ENCODE data around the gene OR52K1. TPM values are rescaled to one million over a fixed set of nuclear protein-coding genes. Genes with fewer than 3 reads are reported as not detected.
"Not testable (repeated sequence)": the region's sequence is repeated elsewhere in the genome, so short reads cannot be mapped to it uniquely, and the experiment has no call there.

OR52K1 gene
- total RNA-seq, 1 donor from 2014 or later: 0.20 TPM

GRCh38 chr11:4480577-4481239 is 1.7 kb upstream of the OR52K1 start:
- Histone ChIP-seq H3K4me1 (ENCODE audit: insufficient read depth, low read length) (no peaks in the 10 kb centered on the region), H3K9me3 (ENCODE audit: insufficient read depth, low read depth, low read length) (no peaks in the 10 kb centered on the region), H3K4me3 (ENCODE audit: insufficient read depth, low read depth, low read length) (no peak overlapping the region), H3K79me2 (ENCODE audit: insufficient read depth, low read length) (no peaks in the 10 kb centered on the region), H3K27me3 (ENCODE audit: insufficient read depth, low read length) (peaks cover 2% of the 10 kb centered on the region), H3K36me3 (ENCODE audit: insufficient read depth, low read length) (no peaks in the 10 kb centered on the region), H3K4me2 (ENCODE audit: low read length) (peak overlapping the region; percentile 27), H3K9ac (ENCODE audit: low read length) (no peak overlapping the region), H4K20me1 (ENCODE audit: insufficient read depth, low read length) (no peaks in the 10 kb centered on the region), H2AFZ (ENCODE audit: low read depth, low read length) (no peak overlapping the region), H3K27ac (ENCODE audit: low read depth, low read length) (no peak overlapping the region)
- DNase-seq (ENCODE audit: low read depth): peak; percentile 10
- Mint-ChIP-seq H3K4me3 (ENCODE audit: unreplicated experiment) (no peak overlapping the region), H3K4me1 (ENCODE audit: low read depth, unreplicated experiment) (peaks cover 17% of the 10 kb centered on the region), H3K27ac (ENCODE audit: unreplicated experiment) (peak overlapping the region; percentile 70), H3K27me3 (ENCODE audit: low read depth, unreplicated experiment) (no peaks in the 10 kb centered on the region), H3K9me3 (ENCODE audit: unreplicated experiment) (no peaks in the 10 kb centered on the region), H3K36me3 (ENCODE audit: low read depth, unreplicated experiment) (no peaks in the 10 kb centered on the region)
- TF ChIP-seq EZH2 (IDR thresholded peaks at IDR 0.05; ENCODE audit: insufficient read depth, low read length) (no peak), CTCF (IDR thresholded peaks at IDR 0.05; ENCODE audit: insufficient read depth, low read depth, low read length) (no peak)
- no peak for FAIRE-seq

GRCh38 chr11:4481240-4481582 is 1.2 kb upstream of the OR52K1 start:
- H3K36me3 Mint-ChIP-seq (ENCODE audit: low read depth, unreplicated experiment): no peaks in the 10 kb centered on the region
- Histone ChIP-seq H4K20me1 (ENCODE audit: insufficient read depth, low read length) (no peaks in the 10 kb centered on the region), H3K27ac (ENCODE audit: low read depth, low read length) (no peak overlapping the region), H3K36me3 (ENCODE audit: insufficient read depth, low read length) (no peaks in the 10 kb centered on the region), H3K4me3 (ENCODE audit: insufficient read depth, low read depth, low read length) (no peak overlapping the region), H3K9me3 (ENCODE audit: insufficient read depth, low read depth, low read length) (no peaks in the 10 kb centered on the region), H2AFZ (ENCODE audit: low read depth, low read length) (no peak overlapping the region), H3K27me3 (ENCODE audit: insufficient read depth, low read length) (peaks cover 2% of the 10 kb centered on the region), H3K79me2 (ENCODE audit: insufficient read depth, low read length) (no peaks in the 10 kb centered on the region), H3K4me2 (ENCODE audit: low read length) (no peak overlapping the region), H3K9ac (ENCODE audit: low read length) (no peak overlapping the region), H3K4me1 (ENCODE audit: insufficient read depth, low read length) (no peaks in the 10 kb centered on the region)
- FAIRE-seq (no peak), DNase-seq (ENCODE audit: low read depth) (no peak)
- H3K4me1 Mint-ChIP-seq (ENCODE audit: low read depth, unreplicated experiment): peaks cover 17% of the 10 kb centered on the region
- no peaks in the 10 kb centered on the region for H3K27me3 Mint-ChIP-seq (ENCODE audit: low read depth, unreplicated experiment)
- no peaks in the 10 kb centered on the region for H3K9me3 Mint-ChIP-seq (ENCODE audit: unreplicated experiment)
- TF ChIP-seq CTCF (IDR thresholded peaks at IDR 0.05; ENCODE audit: insufficient read depth, low read depth, low read length) (no peak), EZH2 (IDR thresholded peaks at IDR 0.05; ENCODE audit: insufficient read depth, low read length) (no peak)
- peak overlapping the region; percentile 70 for H3K27ac Mint-ChIP-seq (ENCODE audit: unreplicated experiment)
- H3K4me3 Mint-ChIP-seq (ENCODE audit: unreplicated experiment): no peak overlapping the region

- H3K36me3 ChIP-seq (ENCODE audit: insufficient read depth, low read length): no peaks in the 10 kb centered on the region
- Mint-ChIP-seq H3K4me3 (ENCODE audit: unreplicated experiment) (no peak overlapping the region), H3K4me1 (ENCODE audit: low read depth, unreplicated experiment) (peaks cover 17% of the 10 kb centered on the region), H3K9me3 (ENCODE audit: unreplicated experiment) (no peaks in the 10 kb centered on the region), H3K36me3 (ENCODE audit: low read depth, unreplicated experiment) (peaks cover 2% of the 10 kb centered on the region), H3K27ac (ENCODE audit: unreplicated experiment) (no peak overlapping the region), H3K27me3 (ENCODE audit: low read depth, unreplicated experiment) (peaks cover 3% of the 10 kb centered on the region)
- H3K27me3 ChIP-seq (ENCODE audit: insufficient read depth, low read length): peaks cover 2% of the 10 kb centered on the region
- H3K9ac ChIP-seq (ENCODE audit: low read length): no peak overlapping the region
- H3K4me1 ChIP-seq (ENCODE audit: insufficient read depth, low read length): no peaks in the 10 kb centered on the region
- no peak overlapping the region for H3K27ac ChIP-seq (ENCODE audit: low read depth, low read length)
- H3K9me3 ChIP-seq (ENCODE audit: insufficient read depth, low read depth, low read length): no peaks in the 10 kb centered on the region
- no peaks in the 10 kb centered on the region for H3K79me2 ChIP-seq (ENCODE audit: insufficient read depth, low read length)
- no peak overlapping the region for H2AFZ ChIP-seq (ENCODE audit: low read depth, low read length)
- TF ChIP-seq EZH2 (IDR thresholded peaks at IDR 0.05; ENCODE audit: insufficient read depth, low read length) (no peak), CTCF (IDR thresholded peaks at IDR 0.05; ENCODE audit: insufficient read depth, low read depth, low read length) (no peak)
- FAIRE-seq (no peak), DNase-seq (ENCODE audit: low read depth) (no peak)
- no peak overlapping the region for H3K4me3 ChIP-seq (ENCODE audit: insufficient read depth, low read depth, low read length)
- no peaks in the 10 kb centered on the region for H4K20me1 ChIP-seq (ENCODE audit: insufficient read depth, low read length)
- no peak overlapping the region for H3K4me2 ChIP-seq (ENCODE audit: low read length)
Observed at GRCh38 chr11:4484310-4484709, 1.9 kb downstream of the OR52K1 start.

GRCh38 chr11:4491405-4491804 is 9.0 kb downstream of the OR52K1 start:
- not testable (repeated sequence) for H2AFZ ChIP-seq (ENCODE audit: low read depth, low read length); H3K79me2 ChIP-seq (ENCODE audit: insufficient read depth, low read length); H3K4me1 Mint-ChIP-seq (ENCODE audit: low read depth, unreplicated experiment); H3K27ac Mint-ChIP-seq (ENCODE audit: unreplicated experiment); H3K9me3 ChIP-seq (ENCODE audit: insufficient read depth, low read depth, low read length); H3K9ac ChIP-seq (ENCODE audit: low read length); DNase-seq (ENCODE audit: low read depth); H3K4me1 ChIP-seq (ENCODE audit: insufficient read depth, low read length); H3K4me3 ChIP-seq (ENCODE audit: insufficient read depth, low read depth, low read length); H3K36me3 ChIP-seq (ENCODE audit: insufficient read depth, low read length); H3K9me3 Mint-ChIP-seq (ENCODE audit: unreplicated experiment); H3K36me3 Mint-ChIP-seq (ENCODE audit: low read depth, unreplicated experiment); FAIRE-seq; H3K27me3 Mint-ChIP-seq (ENCODE audit: low read depth, unreplicated experiment); H3K4me2 ChIP-seq (ENCODE audit: low read length); H3K4me3 Mint-ChIP-seq (ENCODE audit: unreplicated experiment); H3K27ac ChIP-seq (ENCODE audit: low read depth, low read length); H4K20me1 ChIP-seq (ENCODE audit: insufficient read depth, low read length); H3K27me3 ChIP-seq (ENCODE audit: insufficient read depth, low read length)

All from astrocyte (in vitro differentiated cells and primary cell).